Sigmoid colon (tissue), 7 donors: ENCODE data around the gene CARD9. TPM values are rescaled to one million over a fixed set of nuclear protein-coding genes. Genes with fewer than 3 reads are reported as not detected.

ENCODE experiments used
- DNase-seq: peaks from one replicate; pipeline ENCODE4 v3.0.0-alpha.2; 2019
- H3K27ac ChIP-seq, 4 donors: fragments of 200-600 bp; sonication (generic); one replicate each; pipeline ENCODE4 v1.5.1; 2016 to 2019; ENCODE audit warnings: mild to moderate bottlenecking in 1 of 4
- H3K27me3 ChIP-seq, 3 donors: fragments of 200-600 bp; sonication (generic); one replicate each; pipeline ENCODE4 v1.5.1; 2019; ENCODE audit warnings: mild to moderate bottlenecking in 1 of 3
- H3K36me3 ChIP-seq, 4 donors: fragments of 200-600 bp; sonication (generic); one replicate each; pipeline ENCODE4 v1.5.1; 2016 to 2019
- H3K4me1 ChIP-seq, 4 donors: fragments of 200-600 bp; sonication (generic); one replicate each; pipeline ENCODE4 v1.5.1; 2017 to 2019
- H3K4me3 ChIP-seq, 4 donors: fragments of 200-600 bp; sonication (generic); one replicate each; pipeline ENCODE4 v1.5.1; 2017 to 2019; ENCODE audit warnings: mild to moderate bottlenecking in 2 of 4, moderate library complexity in 1 of 4
- H3K9me3 ChIP-seq, 4 donors: fragments of 200-600 bp in 3 of 4; sonication (generic) in 3 of 4; one replicate each; pipeline versions ENCODE4 v1.5.1 to v1.6.1; 2013 to 2019
- CTCF ChIP-seq, 4 experiments: fragments of 450-650 bp in 3 of 4; fragments of 200-600 bp in 1 of 4; IDR thresholded peaks; one replicate each; pipeline ENCODE4 v1.5.1; 2016 to 2019; ENCODE audit warnings: antibody characterized with exemption in 4 of 4, mild to moderate bottlenecking in 3 of 4, moderate library complexity in 2 of 4
- EP300 ChIP-seq, 4 donors: sonication (generic); formaldehyde crosslinking; IDR thresholded peaks; one replicate each; pipeline ENCODE4 v1.6.1; 2017; ENCODE audit warnings: antibody characterized with exemption in 4 of 4
- POLR2A ChIP-seq, 2 donors: fragments of 450-650 bp; IDR thresholded peaks; one replicate each; pipeline ENCODE4 v1.6.1; 2016; ENCODE audit warnings: antibody characterized with exemption in 2 of 2, mild to moderate bottlenecking in 2 of 2, moderate library complexity in 2 of 2
- POLR2AphosphoS5 ChIP-seq, 4 donors: sonication (generic); formaldehyde crosslinking; IDR thresholded peaks; one replicate each; pipeline ENCODE4 v1.6.1; 2017; ENCODE audit warnings: antibody characterized with exemption in 4 of 4
- WGBS, 2 donors: extraction: QIAGEN DNeasy Blood & Tissue Kit; methylation state at CpG; one replicate each; pipeline ENCODE4 v1.1.7; 2013; 5-methylcytosine and 5-hydroxymethylcytosine counted together
- intact Hi-C: fragments of 100-400 bp; cut with DNase I; formaldehyde crosslinking; loops from one replicate; pipeline ENCODE4 v1.15.1; 2023
- polyA plus RNA-seq, 3 donors: library from polyadenylated mRNA; stranded (reverse); fragments of 200-250 nt; gene quantifications; one replicate each; pipeline ENCODE4 v1.2.3, GENCODE V29; 2013
- total RNA-seq, 4 donors: library from RNA; depleted of rRNA; stranded (reverse); fragments of >200 nt; gene quantifications; one replicate each; pipeline ENCODE4 v1.1.0, GENCODE V29; 2016
- donor health status: healthy with polysubstance abuse.
- donor health status: Bipolar disorder and iron deficiency.
- donor health status: healthy.

Gene CARD9
- total and polyA plus RNA-seq, 7 donors, result 1.5 to 6.9 (median 2.3) TPM

GRCh38 chr9:136358016-136358415 lies 15.5 kb downstream of the CARD9 start:
- H3K36me3 ChIP-seq, result peaks cover 0 to 31% (median 6%) of the 10 kb centered on the region in 4 donors
- no peaks in the 10 kb centered on the region for H3K27me3 ChIP-seq
- DNase-seq, result no peak
- H3K27ac ChIP-seq, result no peak overlapping the region
- intact Hi-C loops, result no loop called here
- WGBS, 2 donors, result 92% methylated on average over 29 of the region's 29 CpGs
- H3K4me1 ChIP-seq, result peaks cover 0 to 46% (median 35%) of the 10 kb centered on the region in 4 donors
- no peaks in the 10 kb centered on the region for H3K9me3 ChIP-seq
- no peak overlapping the region for H3K4me3 ChIP-seq
- TF ChIP-seq POLR2A (IDR thresholded peaks at IDR 0.05) (no peak), POLR2AphosphoS5 (IDR thresholded peaks at IDR 0.05) (no peak), EP300 (IDR thresholded peaks at IDR 0.05) (no peak), CTCF (IDR thresholded peaks at IDR 0.05) (no peak)

- peaks cover 0 to 39% (median 28%) of the 10 kb centered on the region in 4 donors for H3K4me1 ChIP-seq
- TF ChIP-seq POLR2A (IDR thresholded peaks at IDR 0.05) (no peak), EP300 (IDR thresholded peaks at IDR 0.05) (no peak), POLR2AphosphoS5 (IDR thresholded peaks at IDR 0.05) (no peak), CTCF (IDR thresholded peaks at IDR 0.05) (no peak)
Observed at GRCh38 chr9:136357202-136357725, 16.2 kb downstream of the CARD9 start.

GRCh38 chr9:136355616-136356557 lies 17.6 kb downstream of the CARD9 start:
- H3K4me1 ChIP-seq, result peaks cover 0 to 25% (median 15%) of the 10 kb centered on the region in 4 donors
- H3K27me3 ChIP-seq, result no peaks in the 10 kb centered on the region
- intact Hi-C loops, result no loop called here
- no peak overlapping the region for H3K4me3 ChIP-seq
- no peak for DNase-seq
- no peak overlapping the region for H3K27ac ChIP-seq
- 69 to 88% methylated on average over 54 of the region's 54 CpGs for WGBS, 2 donors
- H3K36me3 ChIP-seq, result peaks cover 0 to 31% (median 6%) of the 10 kb centered on the region in 4 donors
- no peaks in the 10 kb centered on the region for H3K9me3 ChIP-seq
- TF ChIP-seq CTCF (IDR thresholded peaks at IDR 0.05) (no peak), POLR2AphosphoS5 (IDR thresholded peaks at IDR 0.05) (no peak), POLR2A (IDR thresholded peaks at IDR 0.05) (no peak), EP300 (IDR thresholded peaks at IDR 0.05) (no peak)

More at GRCh38 chr9:136357202-136357725, 16.2 kb downstream of the CARD9 start:
- H3K9me3 ChIP-seq, result no peaks in the 10 kb centered on the region
- no peak overlapping the region for H3K27ac ChIP-seq
- intact Hi-C loops, result no loop called here
- no peak for DNase-seq
- peaks cover 0 to 31% (median 6%) of the 10 kb centered on the region in 4 donors for H3K36me3 ChIP-seq
- WGBS, 2 donors, result 70 to 80% methylated on average over 22 of the region's 22 CpGs
- no peak overlapping the region for H3K4me3 ChIP-seq
- H3K27me3 ChIP-seq, result no peaks in the 10 kb centered on the region

GRCh38 chr9:136354592-136355085 lies 18.8 kb downstream of the CARD9 start:
- Histone ChIP-seq H3K4me1 (peaks cover 0 to 17% (median 9%) of the 10 kb centered on the region in 4 donors), H3K4me3 (no peak overlapping the region), H3K27ac (peak overlapping the region; percentile 58 to 73 (median 66)), H3K27me3 (no peaks in the 10 kb centered on the region), H3K9me3 (no peaks in the 10 kb centered on the region), H3K36me3 (peaks cover 0 to 35% (median 6%) of the 10 kb centered on the region in 4 donors)
- peak; percentile 84 for DNase-seq
- intact Hi-C loops, result no loop called here
- TF ChIP-seq CTCF (IDR thresholded peaks at IDR 0.05) (no peak), POLR2A (IDR thresholded peaks at IDR 0.05) (no peak), EP300 (IDR thresholded peaks at IDR 0.05) (no peak), POLR2AphosphoS5 (IDR thresholded peaks at IDR 0.05) (no peak)
- 21 to 63% methylated on average over 17 of the region's 17 CpGs for WGBS, 2 donors
